Activated naive CD4-positive, alpha-beta T cell treated with anti-CD3 and anti-CD28 coated beads, Interleukin-2, amount 50 U/mL, for 72 hours (primary cell): ENCODE data around the gene EVL. TPM values are rescaled to one million over a fixed set of nuclear protein-coding genes. Genes with fewer than 3 reads are reported as not detected.
"Not testable (repeated sequence)": the region's sequence is repeated elsewhere in the genome, so short reads cannot be mapped to it uniquely, and the experiment has no call there.

ENCODE experiments used
- ATAC-seq, 2 donors: fragments of 150-1000 bp; cut with Tn5 transposase; 2 replicates each; pipeline ENCODE4 v1.10.0; 2021; ENCODE audit warnings: mild to moderate bottlenecking in 2 of 2, moderate library complexity in 2 of 2
- DNase-seq, 2 donors: peaks; one replicate each; pipeline ENCODE4 v3.0.0; 2021 to 2022; ENCODE audit warnings: low spot score in 2 of 2
- H3K27ac Mint-ChIP-seq, 2 donors: one replicate each; pipeline ENCODE4 v1.8.0; 2022; ENCODE audit warnings: mild to moderate bottlenecking in 2 of 2, mixed read lengths in 2 of 2
- H3K36me3 Mint-ChIP-seq, 2 donors: one replicate each; pipeline ENCODE4 v1.8.0; 2022; ENCODE audit warnings: mixed read lengths in 2 of 2
- H3K9me3 Mint-ChIP-seq, 2 donors: one replicate each; pipeline ENCODE4 v1.8.0; 2022; ENCODE audit warnings: mixed read lengths in 2 of 2
- total RNA-seq, 2 donors: library from RNA; stranded (reverse); gene quantifications; one replicate each; pipeline ENCODE4 v1.2.3, GENCODE V29; 2022

The EVL gene
- total RNA-seq, 2 donors from 2014 or later = 342 to 426 TPM

GRCh38 chr14:100149851-100150611 lies 84.8 kb downstream of the EVL start:
- ATAC-seq (no peak), DNase-seq (no peak)
- peaks cover 3% of the 10 kb centered on the region in 2 donors for H3K9me3 Mint-ChIP-seq
- peaks cover 3 to 4% of the 10 kb centered on the region in 2 donors for H3K36me3 Mint-ChIP-seq
- no peak overlapping the region for H3K27ac Mint-ChIP-seq

GRCh38 chr14:100150932-100151587 lies 85.8 kb downstream of the EVL start:
- no peak for DNase-seq
- ATAC-seq = no peak
- peaks cover 6 to 7% of the 10 kb centered on the region in 2 donors for H3K9me3 Mint-ChIP-seq
- peak overlapping the region; percentile 0 to 79 for H3K27ac Mint-ChIP-seq
- H3K36me3 Mint-ChIP-seq = peaks cover 8 to 13% of the 10 kb centered on the region in 2 donors

- DNase-seq = no peak
- Mint-ChIP-seq H3K27ac (peak overlapping the region in 1 of 2 donors; percentile 25), H3K36me3 (peaks cover 8 to 13% of the 10 kb centered on the region in 2 donors), H3K9me3 (peaks cover 6 to 7% of the 10 kb centered on the region in 2 donors)
- no peak for ATAC-seq
These were observed 86.9 kb downstream of the EVL start for GRCh38 chr14:100152091-100152490.

DNA sequence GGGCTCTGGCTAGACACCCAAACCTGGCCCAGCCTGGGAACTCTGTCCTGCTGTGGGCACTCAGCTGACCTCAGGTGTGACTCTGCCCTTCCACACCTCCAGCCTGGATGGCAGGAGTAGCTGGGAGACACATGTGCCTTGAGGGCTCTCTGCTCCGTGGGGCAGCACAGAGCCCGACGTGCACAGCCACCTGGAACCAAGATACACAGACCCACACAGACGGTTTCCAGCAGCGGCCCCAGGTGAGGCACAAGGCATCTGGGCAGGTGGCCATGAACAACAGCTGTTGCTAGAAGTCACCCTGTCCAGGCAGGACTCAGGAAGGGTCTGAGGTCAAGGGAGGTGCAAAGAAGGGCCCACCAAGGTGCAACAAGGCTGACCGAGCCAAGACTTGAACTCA lies 88.3 kb downstream of the EVL start:
- Mint-ChIP-seq H3K36me3 (peaks cover 8 to 13% of the 10 kb centered on the region in 2 donors), H3K27ac (no peak overlapping the region), H3K9me3 (peaks cover 6 to 7% of the 10 kb centered on the region in 2 donors)
- no peak for DNase-seq
- no peak for ATAC-seq

DNA sequence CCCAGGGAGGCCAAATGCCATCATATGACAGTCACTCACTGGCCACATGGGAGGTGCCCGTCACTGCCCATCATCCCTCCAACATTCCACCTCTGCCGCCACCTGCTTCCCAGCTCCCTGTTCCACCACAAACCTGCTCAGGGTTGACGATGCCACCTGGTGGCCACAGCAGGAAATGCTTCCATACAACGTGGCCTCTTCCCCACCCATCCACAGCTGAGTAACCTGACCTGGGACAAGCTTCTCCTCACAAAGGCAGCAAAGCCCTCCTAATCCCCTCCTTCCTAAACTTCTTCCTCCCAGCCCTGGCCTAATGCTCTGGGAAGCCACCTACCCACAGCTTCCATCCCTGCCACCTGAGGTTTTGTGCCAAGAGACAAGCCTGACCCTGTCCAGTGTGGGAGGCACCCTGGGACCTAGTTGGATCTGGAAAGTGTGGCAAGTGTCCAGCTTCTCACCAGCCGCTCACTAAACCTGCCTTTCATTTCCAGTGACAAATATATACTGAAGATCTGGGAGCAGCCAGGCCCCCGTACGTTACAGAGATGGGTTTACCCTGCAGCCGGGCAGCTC lies 89.9 kb downstream of the EVL start:
- ATAC-seq = peak in 1 of 2 donors; percentile 33
- Mint-ChIP-seq H3K9me3 (peaks cover 6 to 7% of the 10 kb centered on the region in 2 donors), H3K27ac (no peak overlapping the region), H3K36me3 (peaks cover 8 to 13% of the 10 kb centered on the region in 2 donors)
- peak in 1 of 2 donors; percentile 60 for DNase-seq

- no peak for DNase-seq
- peaks cover 6 to 7% of the 10 kb centered on the region in 2 donors for H3K9me3 Mint-ChIP-seq
- no peak overlapping the region for H3K27ac Mint-ChIP-seq
- ATAC-seq = no peak
- H3K36me3 Mint-ChIP-seq = peaks cover 8 to 13% of the 10 kb centered on the region in 2 donors
These were observed 90.8 kb downstream of the EVL start for GRCh38 chr14:100155756-100156616.

DNA sequence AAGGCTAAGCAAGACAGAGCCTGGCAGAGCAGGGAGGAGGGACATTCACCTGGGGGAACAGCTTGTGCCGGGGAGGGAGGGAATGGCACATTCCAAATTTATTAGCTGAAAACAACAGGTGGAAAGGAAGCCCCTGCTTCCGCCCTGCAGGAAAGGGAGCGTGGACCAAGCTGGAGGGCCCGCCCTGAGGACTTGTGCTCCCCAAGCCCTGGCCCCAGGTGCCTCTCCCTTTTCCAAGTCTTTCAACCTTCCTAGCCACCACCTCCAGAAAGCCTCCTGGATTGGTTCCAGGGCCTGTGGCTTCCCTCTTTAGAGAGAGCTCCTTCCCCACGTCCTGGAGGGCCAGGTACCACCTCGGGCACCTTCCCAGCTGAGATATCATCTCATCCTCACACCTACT lies 91.6 kb downstream of the EVL start:
- Mint-ChIP-seq H3K27ac (no peak overlapping the region), H3K9me3 (peaks cover 6 to 7% of the 10 kb centered on the region in 2 donors)
- DNase-seq = no peak

DNA sequence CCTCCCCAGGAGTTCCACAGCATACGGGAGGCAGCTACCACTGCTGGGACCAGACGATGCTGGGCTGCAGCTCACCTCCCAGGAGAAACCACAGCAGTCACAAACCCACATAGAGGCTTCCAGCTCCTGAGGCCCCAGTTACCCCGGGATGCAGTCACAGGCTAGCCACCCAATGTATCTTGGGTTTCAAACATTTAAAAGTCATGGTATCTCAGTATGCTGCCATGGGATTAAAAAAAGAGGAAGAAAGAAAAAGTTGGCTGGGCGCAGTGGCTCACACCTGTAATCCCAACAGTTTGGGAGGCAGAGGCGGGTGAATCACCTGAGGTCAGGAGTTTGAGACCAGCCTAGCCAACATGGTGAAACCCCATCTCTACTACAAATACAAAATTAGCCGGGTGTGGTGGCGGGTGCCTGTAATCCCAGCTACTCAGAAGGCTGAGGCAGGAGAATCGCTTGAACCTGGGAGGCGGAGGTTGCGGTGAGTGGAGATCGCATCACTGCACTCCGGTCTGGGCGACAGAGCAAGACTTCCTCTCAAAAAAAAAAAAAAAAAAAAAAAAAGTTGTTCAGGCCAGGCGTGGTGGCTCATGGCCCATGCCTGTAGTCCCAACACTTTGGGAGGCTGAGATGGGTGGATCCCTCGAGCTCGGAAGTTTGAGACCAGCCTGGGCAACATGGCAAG lies 92.5 kb downstream of the EVL start:
- ATAC-seq, H3K27ac Mint-ChIP-seq, DNase-seq, H3K9me3 Mint-ChIP-seq: not testable (repeated sequence)
- peaks cover 8 to 13% of the 10 kb centered on the region in 2 donors for H3K36me3 Mint-ChIP-seq

More for the DNA sequence above, 91.6 kb downstream of the EVL start:
- H3K36me3 Mint-ChIP-seq = peaks cover 8 to 13% of the 10 kb centered on the region in 2 donors
- no peak for ATAC-seq

DNA sequence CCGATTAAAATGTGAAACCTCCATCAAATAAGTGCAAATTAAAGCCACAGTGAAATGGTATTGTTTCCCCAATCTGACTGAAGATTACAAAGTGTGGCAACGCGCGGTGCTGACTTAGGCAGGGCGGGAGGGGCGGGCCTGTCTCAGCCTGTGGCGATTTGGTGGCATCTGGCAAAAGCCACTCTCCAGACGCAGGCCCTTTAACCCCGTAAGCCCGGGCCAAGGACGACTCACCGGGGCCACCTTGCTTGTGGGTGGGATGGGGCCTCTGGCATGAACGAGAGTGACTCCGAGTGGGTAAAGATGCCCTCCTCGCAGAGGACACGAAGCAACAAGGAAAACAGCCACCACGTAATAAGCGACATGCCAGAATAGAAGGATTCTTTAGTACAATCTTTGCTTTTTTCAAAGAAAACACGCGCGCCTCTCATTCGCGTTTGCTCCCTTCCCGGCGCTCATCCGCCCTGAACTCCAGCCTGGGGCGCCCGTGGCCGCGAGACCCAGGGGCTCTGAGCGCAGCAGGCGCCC lies 93.4 kb downstream of the EVL start:
- DNase-seq (no peak), ATAC-seq (no peak)
- Mint-ChIP-seq H3K36me3 (peaks cover 8 to 13% of the 10 kb centered on the region in 2 donors), H3K27ac (no peak overlapping the region), H3K9me3 (peaks cover 6 to 7% of the 10 kb centered on the region in 2 donors)

GRCh38 chr14:100159094-100159864 lies 94.1 kb downstream of the EVL start, which contains the start of gene DEGS2:
DEGS2 (minus strand) TSS chr14:100159645; CDS start chr14:100159587, 58 bp downstream.
- ATAC-seq (peak; percentile 79 to 82), DNase-seq (peak in 1 of 2 donors; percentile 64)
- peaks cover 6 to 7% of the 10 kb centered on the region in 2 donors for H3K9me3 Mint-ChIP-seq
- H3K36me3 Mint-ChIP-seq = peaks cover 8 to 13% of the 10 kb centered on the region in 2 donors
- no peak within 1 kb of the TSS for H3K27ac Mint-ChIP-seq

DNA sequence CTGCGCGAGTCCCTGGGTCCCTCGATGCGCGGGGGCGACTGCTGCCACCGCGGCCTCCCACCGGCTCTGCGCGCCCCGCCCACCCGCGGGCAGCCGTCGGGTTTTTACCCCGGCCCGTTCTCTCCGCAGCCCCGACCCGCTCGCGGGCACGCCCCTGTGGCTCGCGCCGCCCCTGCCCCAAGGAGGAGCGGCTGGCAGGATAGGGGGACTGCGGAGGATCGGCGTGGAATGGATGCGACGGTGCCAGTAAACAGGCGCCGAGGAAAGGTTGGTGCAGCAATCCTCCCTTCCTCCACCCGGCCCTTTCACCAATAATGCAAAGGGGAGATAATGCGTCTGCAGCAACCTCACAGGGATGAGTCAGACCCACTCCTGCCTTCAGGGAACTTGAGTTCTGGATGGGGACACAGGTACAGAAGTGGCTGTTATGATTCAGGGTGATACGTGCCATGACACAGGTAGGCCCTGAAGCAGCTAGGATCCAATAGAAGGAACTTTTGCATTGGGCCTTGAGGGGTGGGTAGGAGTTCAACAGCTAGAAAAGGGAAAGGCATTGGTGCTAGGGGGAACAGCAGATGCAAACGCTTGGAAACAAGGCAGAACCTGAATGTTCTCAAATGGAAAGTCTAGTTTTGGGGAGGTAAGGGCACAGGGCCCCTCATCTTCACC lies 94.8 kb downstream of the EVL start:
- no peak for DNase-seq
- peak; percentile 59 to 65 for ATAC-seq
- Mint-ChIP-seq H3K9me3 (peaks cover 3 to 4% of the 10 kb centered on the region in 2 donors), H3K27ac (no peak overlapping the region), H3K36me3 (peaks cover 4 to 9% of the 10 kb centered on the region in 2 donors)

- H3K9me3 Mint-ChIP-seq = no peaks in the 10 kb centered on the region
- peaks cover 0 to 4% of the 10 kb centered on the region in 2 donors for H3K36me3 Mint-ChIP-seq
- ATAC-seq (no peak), DNase-seq (no peak)
- H3K27ac Mint-ChIP-seq = no peak overlapping the region
These were observed 95.3 kb downstream of the EVL start for GRCh38 chr14:100160534-100160916.

DNA sequence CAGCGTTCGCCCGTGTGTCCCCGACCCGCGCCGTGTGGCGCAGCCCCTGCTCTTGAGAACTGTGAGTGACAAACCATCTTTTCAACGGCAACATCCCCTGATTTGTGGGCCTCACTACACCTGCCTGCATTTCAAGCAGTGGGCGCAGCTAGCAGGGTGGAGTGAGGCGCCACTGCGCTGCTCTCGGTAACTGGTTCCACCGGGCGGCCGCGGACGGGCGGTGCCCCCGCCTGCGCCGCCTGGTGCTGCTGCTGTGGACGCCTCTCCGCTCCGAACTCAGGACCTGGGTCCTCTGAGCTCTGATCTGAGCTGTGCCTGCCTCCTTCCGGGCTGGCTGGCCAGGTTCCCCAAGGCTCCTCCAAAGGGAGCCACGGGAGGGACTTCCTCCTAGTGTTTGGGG lies 100.2 kb downstream of the EVL start:
- Mint-ChIP-seq H3K36me3 (peaks cover 0 to 4% of the 10 kb centered on the region in 2 donors), H3K9me3 (no peaks in the 10 kb centered on the region), H3K27ac (no peak overlapping the region)
- DNase-seq (no peak), ATAC-seq (no peak)

DNA sequence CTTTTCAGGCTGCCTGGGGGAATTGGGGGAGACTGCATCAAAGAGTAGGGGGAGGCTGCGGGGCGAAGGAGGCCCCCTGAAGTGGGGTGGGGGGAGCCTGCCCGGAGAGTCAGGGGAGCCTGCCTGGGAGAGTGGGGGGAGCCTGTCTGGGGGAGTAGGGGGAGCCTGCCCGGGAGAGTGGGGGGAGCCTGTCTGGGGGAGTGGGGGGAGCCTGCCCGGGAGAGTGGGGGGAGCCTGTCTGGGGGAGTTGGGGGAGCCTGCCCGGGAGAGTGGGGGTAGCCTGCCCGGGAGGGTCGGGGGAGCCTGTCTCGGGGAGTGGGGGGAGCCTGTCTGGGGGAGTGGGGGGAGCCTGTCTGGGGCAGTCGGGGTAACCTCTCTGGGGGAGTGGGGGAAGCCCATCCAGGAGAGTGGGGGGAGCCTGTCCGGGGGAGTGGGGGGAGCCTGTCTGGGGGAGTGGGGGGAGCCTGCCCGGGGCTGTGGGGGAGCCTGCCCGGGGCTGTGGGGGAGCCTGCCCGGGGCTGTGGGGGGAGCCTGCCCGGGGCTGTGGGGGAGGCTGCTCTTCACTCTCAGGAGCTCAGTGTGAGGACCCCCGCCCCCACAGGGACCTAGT lies 100.7 kb downstream of the EVL start:
- Mint-ChIP-seq H3K36me3 (peaks cover 0 to 4% of the 10 kb centered on the region in 2 donors), H3K9me3 (no peaks in the 10 kb centered on the region), H3K27ac (no peak overlapping the region)
- no peak for ATAC-seq
- DNase-seq = no peak
